GM19463 (cell line): ENCODE measurements around the gene TNN.

Experiments used
- ATAC-seq: cut with Tn5 transposase; IDR thresholded peaks from one replicate; pipeline ENCODE4 v1.9.1; 2021; ENCODE audit warnings: mild to moderate bottlenecking, moderate library complexity; ENCODE audit not compliant: unreplicated experiment

Gene TNN

DNA sequence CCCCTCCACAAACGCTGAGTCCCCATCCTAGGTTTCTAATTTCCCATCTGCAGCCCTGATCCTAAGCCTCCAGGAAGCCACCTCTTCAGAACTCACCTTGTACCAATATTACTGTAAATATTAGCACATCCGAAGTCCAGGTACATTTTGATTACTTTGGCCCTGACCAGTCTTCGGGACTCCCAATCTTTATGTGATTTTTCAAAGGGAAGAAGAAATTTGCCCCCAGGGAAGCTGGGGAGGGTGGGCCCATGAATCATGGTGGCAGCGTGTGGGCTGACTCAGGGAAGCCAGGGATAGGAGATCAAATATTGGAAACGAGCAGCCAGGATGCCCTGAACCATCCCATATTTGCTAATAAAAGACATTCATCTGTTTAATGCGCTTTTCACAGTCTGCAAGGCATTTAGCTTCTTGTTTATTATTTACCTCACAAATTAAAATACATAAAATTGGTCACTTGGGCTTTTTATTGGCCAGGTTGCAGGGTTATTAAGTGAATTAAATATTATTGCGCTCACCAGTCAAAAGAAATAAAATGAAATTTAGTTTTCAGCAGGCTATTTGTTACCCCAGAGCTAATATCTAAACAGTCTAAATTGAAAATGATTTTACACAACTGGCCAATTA, 78.4 kb downstream of the TNN start:
- ATAC-seq, result no peak

GRCh38 chr1:175146529-175147213, 79.0 kb downstream of the TNN start:
- no peak for ATAC-seq

DNA sequence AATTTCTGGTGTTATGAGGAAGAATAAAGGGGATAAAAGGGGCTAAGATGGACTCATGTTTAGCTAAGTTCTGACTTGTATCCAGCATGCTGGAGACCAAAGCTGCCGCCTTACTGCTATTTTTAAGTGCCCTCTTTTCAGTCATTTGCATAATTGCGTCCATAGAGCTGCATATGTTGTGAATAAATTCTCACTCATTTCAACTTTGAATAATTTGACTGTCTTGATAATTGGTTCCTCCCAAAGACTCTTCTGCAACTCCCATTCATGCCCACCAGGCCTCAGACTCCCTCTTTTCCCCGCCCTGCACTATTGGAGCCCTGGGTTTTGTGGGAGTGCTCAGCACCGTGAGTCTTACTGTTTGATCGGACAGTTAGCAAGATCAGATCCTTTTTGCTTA, 79.9 kb downstream of the TNN start:
- ATAC-seq, result no peak

DNA sequence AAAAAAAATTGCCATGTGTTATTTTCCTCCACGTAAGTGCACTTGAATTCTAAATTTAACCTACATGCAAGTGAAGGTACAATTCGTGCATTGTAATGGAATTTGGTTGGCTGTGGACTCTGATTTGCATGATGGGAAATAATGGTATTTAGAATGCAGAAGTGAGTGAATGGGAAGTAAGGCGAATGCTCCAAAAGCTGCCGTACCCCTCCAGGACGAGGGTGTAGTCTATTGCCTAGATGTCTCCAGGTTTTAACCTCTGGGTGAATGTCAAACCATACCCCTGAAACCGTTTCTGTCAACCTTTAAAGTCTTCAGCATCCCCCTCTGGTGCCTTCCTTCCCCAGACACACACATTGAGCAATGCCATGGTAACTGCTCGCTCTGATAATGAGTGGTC, 80.4 kb downstream of the TNN start:
- no peak for ATAC-seq

GRCh38 chr1:175150596-175151319, 83.1 kb downstream of the TNN start:
- no peak for ATAC-seq

DNA sequence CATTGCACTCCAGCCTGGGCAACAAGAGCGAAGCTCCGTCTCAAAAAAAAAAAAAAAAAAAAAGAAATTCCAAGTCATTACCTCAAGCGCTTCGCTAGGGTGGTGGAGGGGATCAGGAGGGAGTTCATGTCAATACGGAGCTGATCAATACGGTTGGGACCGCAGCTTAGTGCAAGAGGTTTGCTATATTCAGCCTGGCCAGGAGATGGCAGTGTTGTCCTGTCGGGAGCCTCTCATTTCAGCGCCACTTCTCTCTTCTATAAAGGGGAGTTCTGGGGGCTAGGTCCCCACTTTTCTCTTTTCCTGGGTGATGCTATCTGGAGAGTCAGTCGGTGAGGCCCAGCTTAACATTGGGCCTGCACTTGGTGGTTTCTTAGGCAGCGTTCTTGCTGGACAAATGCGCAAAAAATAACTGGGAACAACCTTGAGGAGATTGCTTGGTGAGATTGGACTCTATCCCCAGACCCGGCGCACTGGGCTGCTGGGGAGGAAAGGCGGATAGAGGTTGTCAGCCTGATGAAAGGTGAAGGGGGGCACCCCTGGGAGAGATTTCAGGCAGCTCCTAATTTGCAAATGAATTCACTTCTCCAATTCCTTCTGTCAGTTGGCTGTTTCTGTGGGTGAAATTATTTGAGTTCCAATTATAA, 84.5 kb downstream of the TNN start:
- peak; percentile 54 for ATAC-seq

- ATAC-seq, result no peak
These were observed 87.2 kb downstream of the TNN start for GRCh38 chr1:175154629-175155472.

DNA sequence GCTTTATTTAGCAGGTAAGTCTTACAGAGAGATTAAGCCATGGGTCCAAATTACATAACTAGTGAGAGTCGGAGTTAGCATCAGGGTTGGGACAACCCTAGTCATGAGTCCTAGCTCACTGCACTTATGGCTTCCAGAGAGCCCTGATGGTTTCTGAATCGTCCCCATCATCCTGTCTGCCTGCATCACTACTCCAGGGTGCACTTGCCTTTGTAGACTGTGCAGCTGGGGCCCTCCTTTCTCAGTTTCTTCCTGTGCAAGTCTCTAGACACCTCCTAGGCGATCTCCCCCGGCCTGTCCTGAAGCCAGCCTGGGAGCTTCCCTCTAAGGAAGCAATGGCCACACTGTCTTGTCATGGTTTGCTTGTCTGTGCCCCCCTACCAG, 87.8 kb downstream of the TNN start:
- ATAC-seq, result no peak

DNA sequence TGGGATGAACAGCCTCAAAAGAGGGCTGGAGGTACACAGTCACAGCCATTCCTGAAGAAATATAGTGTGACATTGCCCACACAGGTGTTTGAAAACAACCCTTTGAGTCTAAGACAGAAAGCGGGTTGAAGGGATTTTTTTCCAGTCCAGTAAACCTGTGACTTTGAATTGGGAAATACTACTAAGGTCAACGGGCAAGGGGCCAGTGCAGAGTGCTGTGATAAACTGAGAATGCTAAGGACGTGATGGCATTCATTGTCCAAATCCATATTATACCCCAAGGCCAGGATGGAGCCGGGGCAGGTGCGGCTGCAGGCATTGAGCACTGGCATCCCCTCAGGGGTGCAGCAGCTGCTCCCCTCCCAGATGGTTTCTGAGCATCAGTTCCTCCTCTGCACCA, 88.3 kb downstream of the TNN start:
- no peak for ATAC-seq

DNA sequence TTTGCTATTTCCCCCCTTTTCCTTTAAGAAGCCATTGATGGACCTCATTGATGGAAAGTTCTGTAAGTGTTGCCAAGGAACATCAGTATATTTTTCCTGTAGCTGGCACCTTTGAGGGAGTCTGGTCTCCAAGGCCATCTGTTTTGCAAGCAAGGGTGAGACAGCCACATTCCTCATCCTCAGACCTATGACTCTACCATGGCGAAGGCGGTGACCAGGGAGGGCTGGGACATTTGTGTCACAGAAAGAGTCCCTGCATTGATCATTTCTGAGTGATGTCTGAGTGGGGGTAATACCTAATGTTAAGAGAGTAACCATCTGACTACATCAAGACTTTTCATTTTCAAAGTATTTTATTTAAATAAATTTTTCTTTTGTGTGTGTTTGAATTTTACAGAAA, 89.6 kb downstream of the TNN start:
- ATAC-seq, result no peak

DNA sequence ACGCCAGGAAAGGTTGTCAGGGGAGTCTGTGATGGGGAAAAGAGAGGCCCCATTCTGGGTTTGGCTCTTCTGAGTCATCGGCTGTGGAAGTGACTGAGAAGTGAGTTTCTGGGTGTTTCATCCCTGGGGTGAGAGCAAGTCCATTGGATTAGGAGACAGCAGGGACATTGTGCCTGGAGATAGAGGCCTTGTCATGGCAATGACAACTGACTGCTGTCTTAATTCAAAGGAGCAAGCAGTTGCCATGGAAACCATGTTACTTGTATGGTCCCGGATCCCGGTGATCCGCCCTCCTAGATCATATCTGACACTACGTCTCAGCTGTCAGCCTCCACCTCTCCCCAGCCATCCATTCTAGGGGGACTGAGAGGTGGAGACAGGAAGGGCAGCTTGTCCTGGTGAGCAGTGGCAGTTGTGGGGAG, 90.5 kb downstream of the TNN start:
- ATAC-seq, result no peak

DNA sequence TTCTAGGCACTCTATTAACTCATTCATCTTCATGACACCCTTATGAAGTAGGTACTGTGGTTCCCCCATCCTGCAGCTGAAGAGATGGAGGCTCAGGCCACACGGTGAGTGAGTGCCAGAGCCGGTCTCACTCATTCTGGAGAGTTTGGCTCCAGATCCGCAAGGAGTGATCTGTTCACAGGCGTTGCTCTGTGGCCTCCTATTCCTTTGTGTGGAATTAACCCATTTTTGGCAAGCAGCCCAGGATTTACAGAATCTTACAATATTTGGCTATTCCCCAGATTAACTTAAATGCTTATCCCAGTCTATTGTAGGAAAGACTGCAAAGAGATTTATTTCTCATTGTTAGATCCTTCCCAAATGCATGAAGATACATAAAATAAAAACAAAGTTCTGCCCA, 95.3 kb downstream of the TNN start:
- no peak for ATAC-seq

- no peak for ATAC-seq
These were observed 96.1 kb downstream of the TNN start for GRCh38 chr1:175163702-175164101.

DNA sequence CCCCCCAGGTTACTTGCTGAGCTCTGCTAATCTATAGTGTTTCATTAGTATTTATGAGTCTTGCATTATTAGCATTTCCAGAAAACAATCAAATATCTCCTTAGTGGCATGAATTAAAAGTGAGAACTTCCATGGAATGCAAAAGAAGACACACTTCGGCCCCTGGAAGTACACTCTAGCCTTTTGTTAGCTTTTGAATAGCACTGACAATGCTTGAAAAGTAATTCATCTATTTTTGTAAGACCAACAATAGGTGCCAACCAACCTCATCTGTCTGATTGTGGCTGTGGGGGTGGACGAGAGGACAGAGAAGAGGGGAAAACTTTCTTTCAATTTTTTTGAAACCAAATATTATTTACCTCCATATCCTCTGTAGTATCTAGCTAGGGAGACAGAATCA, 97.1 kb downstream of the TNN start:
- no peak for ATAC-seq

DNA sequence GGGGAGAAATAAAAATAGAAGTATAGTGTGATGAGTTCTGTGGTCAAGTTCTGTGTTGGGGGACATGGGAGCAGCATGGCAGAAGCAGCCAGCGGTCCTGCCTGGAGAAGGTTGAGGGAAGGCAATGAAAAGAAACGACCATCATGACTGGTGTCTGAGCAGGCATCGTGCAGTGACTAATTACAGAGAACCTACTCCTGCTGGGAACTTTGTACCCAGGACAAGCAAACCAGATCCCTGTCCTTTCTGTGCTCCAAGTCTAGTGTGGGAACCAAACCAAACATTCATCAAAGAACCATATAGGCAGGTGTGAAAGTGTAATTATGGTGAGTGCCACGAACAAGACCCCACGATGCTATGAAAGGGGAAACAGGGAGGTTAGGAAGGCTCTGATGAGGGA, 99.1 kb downstream of the TNN start:
- no peak for ATAC-seq

- ATAC-seq, result no peak
These were observed 100.2 kb downstream of the TNN start for GRCh38 chr1:175167861-175168260.

DNA sequence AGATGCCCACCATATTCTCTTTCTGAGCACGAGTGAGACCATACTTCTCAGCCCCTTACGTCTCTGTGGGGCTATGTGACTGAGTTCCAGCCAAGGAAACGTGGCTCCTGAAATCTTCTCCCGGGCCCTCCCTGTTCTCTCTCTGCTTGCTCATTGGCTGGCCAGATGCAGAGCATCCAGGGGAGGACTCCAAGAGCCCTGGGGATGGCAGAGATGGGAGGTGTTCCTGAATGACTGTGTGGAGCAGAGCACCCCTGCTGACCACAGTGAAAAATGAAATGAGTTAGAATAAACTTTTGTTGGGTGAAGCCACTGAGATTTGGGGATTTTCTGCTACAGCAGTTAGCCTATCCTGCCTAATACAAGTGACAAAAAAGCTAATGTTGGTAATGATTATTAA, 101.1 kb downstream of the TNN start:
- ATAC-seq, result no peak

DNA sequence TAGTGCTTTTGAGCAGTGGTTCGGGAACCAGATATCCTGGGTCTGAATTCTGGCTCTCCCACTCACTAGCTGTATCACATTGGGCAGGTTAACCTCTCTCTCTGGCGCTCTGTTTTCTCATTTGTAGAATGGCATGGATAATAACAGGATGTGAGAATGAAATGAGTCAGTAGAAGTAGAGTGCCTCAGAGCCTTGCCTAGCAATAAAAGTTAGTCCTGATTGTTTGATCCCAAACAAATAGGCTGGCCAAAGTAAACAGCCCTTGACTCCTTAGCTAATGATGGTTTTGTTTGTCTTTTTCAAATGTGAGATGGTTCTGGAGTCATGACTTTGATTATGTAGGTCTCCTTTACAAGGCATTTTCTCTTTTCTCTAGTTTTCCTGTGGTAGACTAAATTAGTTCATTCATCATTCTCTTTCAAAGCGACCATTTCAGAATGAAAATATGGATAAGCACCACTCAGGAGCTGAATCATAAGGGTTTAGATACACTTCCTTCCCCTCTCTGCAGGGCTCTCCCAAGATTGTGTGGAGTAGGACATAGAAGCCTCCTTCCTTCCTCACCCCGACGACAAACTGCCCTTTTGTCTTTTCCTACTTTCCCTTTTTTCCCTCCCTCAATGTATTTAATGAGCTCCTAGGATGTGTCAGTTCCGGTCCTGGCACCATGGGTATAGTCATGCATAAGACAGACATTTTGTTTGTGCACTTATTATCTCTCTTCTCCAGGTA, 101.8 kb downstream of the TNN start:
- no peak for ATAC-seq

DNA sequence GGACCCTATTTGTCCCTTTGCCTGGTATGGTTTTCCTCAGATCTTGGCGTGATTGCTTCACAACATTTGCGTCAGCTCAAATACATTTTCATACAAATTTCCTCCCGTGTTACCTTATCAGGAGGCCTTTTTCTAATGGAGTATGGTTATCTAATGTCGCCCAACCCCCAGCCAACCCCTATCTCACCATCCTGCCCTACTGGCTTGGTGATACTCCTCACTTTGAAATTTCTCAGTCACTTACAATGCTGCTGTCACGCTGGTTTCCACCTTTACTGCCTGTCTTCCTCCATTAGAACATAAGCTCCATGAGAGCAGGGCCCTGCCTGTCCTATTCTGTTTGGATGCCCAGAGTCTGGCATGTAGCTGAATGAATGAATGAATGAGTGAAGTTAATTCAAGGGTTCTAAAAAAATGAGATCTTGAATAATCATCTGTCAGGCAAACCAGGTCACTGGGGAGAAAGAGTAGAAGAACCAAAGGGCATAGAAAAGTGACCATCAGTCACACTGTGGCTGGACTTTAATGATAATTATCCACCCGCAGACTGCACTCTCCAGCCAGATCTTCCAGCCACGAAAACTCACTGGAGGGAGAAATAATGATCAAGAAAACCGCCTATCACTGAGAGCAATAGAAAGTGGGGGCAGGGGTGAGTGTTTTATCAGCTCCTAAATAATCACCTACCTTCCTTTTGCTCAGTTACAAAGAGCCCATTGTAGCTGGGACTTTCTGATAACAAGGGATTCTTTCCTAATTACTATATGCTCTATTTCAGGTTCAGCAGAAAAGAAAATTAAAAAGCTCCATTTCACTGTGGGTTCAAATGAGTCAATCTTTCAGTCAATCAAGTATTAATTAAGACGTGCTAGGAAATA, 103.6 kb downstream of the TNN start:
- no peak for ATAC-seq
